ENCODE data around the gene ADH1B. TPM values are rescaled to one million over a fixed set of nuclear protein-coding genes. Genes with fewer than 3 reads are reported as not detected.
"Not testable (repeated sequence)": the region's sequence is repeated elsewhere in the genome, so short reads cannot be mapped to it uniquely, and the experiment has no call there.

Gene ADH1B
- polyA plus RNA-seq, 1 experiment = 0.04 TPM

GRCh38 chr4:99352602-99353537 lies 31.7 kb upstream of the ADH1B start, which contains the start of gene ADH1C:
Gene ADH1C (minus strand): TSS chr4:99352746. CDS start chr4:99352675, 71 bp downstream.
- ChIA-PET POLR2A (no interaction called here), CTCF (interaction anchor here (0.7 kb wide), 1 partner anchor 9 kb away, joined by 3 read pairs; no protein-coding TSS in a partner anchor)

GRCh38 chr4:99351487-99351886 lies 30.3 kb upstream of the ADH1B start:
- Histone ChIP-seq H3K36me3 (ENCODE audit: control insufficient read depth, insufficient read depth, low read length) (no peaks in the 10 kb centered on the region), H3K27me3 (ENCODE audit: control insufficient read depth, insufficient read depth, low read length) (no peaks in the 10 kb centered on the region), H3K4me3 (ENCODE audit: low read depth, low read length) (no peak overlapping the region)
- POLR2A ChIA-PET = no interaction called here
- no peak for TF ChIP-seq CTCF (IDR thresholded peaks at IDR 0.05; ENCODE audit: insufficient read depth, low read depth, low read length)
- CTCF ChIA-PET = no interaction called here
- DNase-seq (ENCODE audit: low read depth) = no peak

More at GRCh38 chr4:99352602-99353537, 31.7 kb upstream of the ADH1B start, which contains the start of gene ADH1C:
- Histone ChIP-seq H3K4me3 (ENCODE audit: low read depth, low read length) (no peak within 1 kb of the TSS), H3K27me3 (ENCODE audit: control insufficient read depth, insufficient read depth, low read length) (no peaks in the 10 kb centered on the region), H3K36me3 (ENCODE audit: control insufficient read depth, insufficient read depth, low read length) (no peaks in the 10 kb centered on the region)
- DNase-seq (ENCODE audit: low read depth) = no peak
- TF ChIP-seq CTCF (IDR thresholded peaks at IDR 0.05; ENCODE audit: insufficient read depth, low read depth, low read length) = no peak

GRCh38 chr4:99349338-99349737 lies 28.1 kb upstream of the ADH1B start:
- ChIA-PET POLR2A (no interaction called here), CTCF (interaction anchor here (0.6 to 0.7 kb wide), 2 partner anchors 147 to 205 kb away, joined by 3 read pairs; no protein-coding TSS in a partner anchor)
- DNase-seq (ENCODE audit: low read depth) = no peak
- TF ChIP-seq CTCF (IDR thresholded peaks at IDR 0.05; ENCODE audit: insufficient read depth, low read depth, low read length) = no peak
- H3K27me3 ChIP-seq (ENCODE audit: control insufficient read depth, insufficient read depth, low read length) = no peaks in the 10 kb centered on the region
- H3K4me3 ChIP-seq (ENCODE audit: low read depth, low read length) = no peak overlapping the region
- H3K36me3 ChIP-seq (ENCODE audit: control insufficient read depth, insufficient read depth, low read length) = no peaks in the 10 kb centered on the region

GRCh38 chr4:99342624-99343023 lies 21.4 kb upstream of the ADH1B start:
- CTCF ChIA-PET; H3K27me3 ChIP-seq (ENCODE audit: control insufficient read depth, insufficient read depth, low read length); DNase-seq (ENCODE audit: low read depth); H3K36me3 ChIP-seq (ENCODE audit: control insufficient read depth, insufficient read depth, low read length); H3K4me3 ChIP-seq (ENCODE audit: low read depth, low read length); POLR2A ChIA-PET: not testable (repeated sequence)

- CTCF ChIA-PET = no interaction called here
- TF ChIP-seq CTCF (IDR thresholded peaks at IDR 0.05; ENCODE audit: insufficient read depth, low read depth, low read length) = no peak
Observed at GRCh38 chr4:99341426-99341825, 20.2 kb upstream of the ADH1B start.

More at GRCh38 chr4:99341426-99341825, 20.2 kb upstream of the ADH1B start:
- no peaks in the 10 kb centered on the region for H3K27me3 ChIP-seq (ENCODE audit: control insufficient read depth, insufficient read depth, low read length)
- POLR2A ChIA-PET = no interaction called here
- no peak overlapping the region for H3K4me3 ChIP-seq (ENCODE audit: low read depth, low read length)
- DNase-seq (ENCODE audit: low read depth) = no peak
- no peaks in the 10 kb centered on the region for H3K36me3 ChIP-seq (ENCODE audit: control insufficient read depth, insufficient read depth, low read length)

Data from BJ (cell line).